Measurements from ENCODE around the gene ATP2A3. TPM values are rescaled to one million over a fixed set of nuclear protein-coding genes. Genes with fewer than 3 reads are reported as not detected.

The ATP2A3 gene
- 101 and 204 TPM in 2 replicates for total RNA-seq (2014; rRNA removed; shearing (Covaris generic); ENCODE audit: low replicate concordance)

- peaks cover 85% of the 10 kb centered on the region for H3K4me1 ChIP-seq (ENCODE audit: low read length)
- no peaks in the 10 kb centered on the region for H3K9me2 ChIP-seq (replicated peaks; ENCODE audit: insufficient read depth, low read length)
- peak within 1 kb of the TSS; percentile 96 for H3K4me2 ChIP-seq (ENCODE audit: low read depth, low read length, poor library complexity, severe bottlenecking)
- H3K9me3 ChIP-seq (ENCODE audit: low read length): no peaks in the 10 kb centered on the region
- peak within 1 kb of the TSS; percentile 99 for H3K27ac ChIP-seq (ENCODE audit: low read length)
- H3K4me3 ChIP-seq (ENCODE audit: low read length): peak within 1 kb of the TSS; percentile 91
- H3K79me2 ChIP-seq (ENCODE audit: low read length): peaks cover 37% of the 10 kb centered on the region
- peak; percentile 91 for DNase-seq
- H2AFZ ChIP-seq (ENCODE audit: low read length): 0 out of 2 replicates have a peak within 1 kb of the TSS, but pooled peaks have one; percentile 48
- H3K36me3 ChIP-seq (ENCODE audit: insufficient read depth, low read length): peaks cover 23% of the 10 kb centered on the region
- peaks cover 17% of the 10 kb centered on the region for H4K20me1 ChIP-seq (ENCODE audit: insufficient read depth, low read depth, low read length)
- no peaks in the 10 kb centered on the region for H3K27me3 ChIP-seq (ENCODE audit: low read length)
- peak within 1 kb of the TSS; percentile 95 for H3K9ac ChIP-seq (ENCODE audit: low read length)
Observed at GRCh38 chr17:3964203-3965117, at the start of gene ATP2A3. Gene ATP2A3, minus strand, starts transcription at chr17:3964437. Its CDS starts 146 bp downstream, at chr17:3964291.

GRCh38 chr17:4010754-4011153 lies 46.5 kb upstream of the ATP2A3 start:
- H3K27ac ChIP-seq (ENCODE audit: low read length): no peak overlapping the region
- H3K9me2 ChIP-seq (replicated peaks; ENCODE audit: insufficient read depth, low read length): no peaks in the 10 kb centered on the region
- H3K4me1 ChIP-seq (ENCODE audit: low read length): no peaks in the 10 kb centered on the region
- H2AFZ ChIP-seq (ENCODE audit: low read length): no peak overlapping the region
- H3K36me3 ChIP-seq (ENCODE audit: insufficient read depth, low read length): peaks cover 16% of the 10 kb centered on the region
- H3K4me2 ChIP-seq (ENCODE audit: low read depth, low read length, poor library complexity, severe bottlenecking): no peak overlapping the region
- no peaks in the 10 kb centered on the region for H3K9me3 ChIP-seq (ENCODE audit: low read length)
- H3K4me3 ChIP-seq (ENCODE audit: low read length): no peak overlapping the region
- H4K20me1 ChIP-seq (ENCODE audit: insufficient read depth, low read depth, low read length): no peaks in the 10 kb centered on the region
- DNase-seq: no peak
- H3K9ac ChIP-seq (ENCODE audit: low read length): no peak overlapping the region
- no peaks in the 10 kb centered on the region for H3K79me2 ChIP-seq (ENCODE audit: low read length)
- no peaks in the 10 kb centered on the region for H3K27me3 ChIP-seq (ENCODE audit: low read length)

- Histone ChIP-seq H3K27ac (ENCODE audit: low read length) (no peak overlapping the region), H3K4me3 (ENCODE audit: low read length) (no peak overlapping the region), H3K4me2 (ENCODE audit: low read depth, low read length, poor library complexity, severe bottlenecking) (no peak overlapping the region), H3K9ac (ENCODE audit: low read length) (no peak overlapping the region), H3K36me3 (ENCODE audit: insufficient read depth, low read length) (peaks cover 16% of the 10 kb centered on the region), H2AFZ (ENCODE audit: low read length) (no peak overlapping the region), H3K9me2 (replicated peaks; ENCODE audit: insufficient read depth, low read length) (no peaks in the 10 kb centered on the region), H3K27me3 (ENCODE audit: low read length) (no peaks in the 10 kb centered on the region), H4K20me1 (ENCODE audit: insufficient read depth, low read depth, low read length) (peaks cover 6% of the 10 kb centered on the region; the same call in 1 of the 2 replicates), H3K4me1 (ENCODE audit: low read length) (peaks cover 3% of the 10 kb centered on the region), H3K9me3 (ENCODE audit: low read length) (no peaks in the 10 kb centered on the region), H3K79me2 (ENCODE audit: low read length) (no peaks in the 10 kb centered on the region)
- no peak for DNase-seq
Observed at GRCh38 chr17:4009186-4009785, 45.0 kb upstream of the ATP2A3 start.

- H3K9ac ChIP-seq (ENCODE audit: low read length): no peak overlapping the region
- H3K27ac ChIP-seq (ENCODE audit: low read length): no peak overlapping the region
- no peaks in the 10 kb centered on the region for H3K9me3 ChIP-seq (ENCODE audit: low read length)
- DNase-seq: no peak
- no peaks in the 10 kb centered on the region for H3K79me2 ChIP-seq (ENCODE audit: low read length)
- no peak overlapping the region for H3K4me2 ChIP-seq (ENCODE audit: low read depth, low read length, poor library complexity, severe bottlenecking)
- no peak overlapping the region for H2AFZ ChIP-seq (ENCODE audit: low read length)
- peaks cover 10% of the 10 kb centered on the region for H4K20me1 ChIP-seq (ENCODE audit: insufficient read depth, low read depth, low read length)
- H3K4me3 ChIP-seq (ENCODE audit: low read length): no peak overlapping the region
- peaks cover 12% of the 10 kb centered on the region; the same call in 1 of the 2 replicates for H3K36me3 ChIP-seq (ENCODE audit: insufficient read depth, low read length)
- peaks cover 4% of the 10 kb centered on the region for H3K4me1 ChIP-seq (ENCODE audit: low read length)
- H3K27me3 ChIP-seq (ENCODE audit: low read length): no peaks in the 10 kb centered on the region
- H3K9me2 ChIP-seq (replicated peaks; ENCODE audit: insufficient read depth, low read length): no peaks in the 10 kb centered on the region
Observed at GRCh38 chr17:4008441-4009185, 44.4 kb upstream of the ATP2A3 start.

- no peaks in the 10 kb centered on the region for H3K79me2 ChIP-seq (ENCODE audit: low read length)
- no peaks in the 10 kb centered on the region for H3K9me2 ChIP-seq (replicated peaks; ENCODE audit: insufficient read depth, low read length)
- peaks cover 7% of the 10 kb centered on the region; the same call in 1 of the 2 replicates for H3K36me3 ChIP-seq (ENCODE audit: insufficient read depth, low read length)
- H4K20me1 ChIP-seq (ENCODE audit: insufficient read depth, low read depth, low read length): peaks cover 13% of the 10 kb centered on the region
- no peak overlapping the region for H3K9ac ChIP-seq (ENCODE audit: low read length)
- H3K27me3 ChIP-seq (ENCODE audit: low read length): no peaks in the 10 kb centered on the region
- no peak for DNase-seq
- H3K4me3 ChIP-seq (ENCODE audit: low read length): no peak overlapping the region
- no peaks in the 10 kb centered on the region for H3K9me3 ChIP-seq (ENCODE audit: low read length)
- no peak overlapping the region for H3K27ac ChIP-seq (ENCODE audit: low read length)
- no peak overlapping the region for H3K4me2 ChIP-seq (ENCODE audit: low read depth, low read length, poor library complexity, severe bottlenecking)
- H2AFZ ChIP-seq (ENCODE audit: low read length): no peak overlapping the region
- peaks cover 4% of the 10 kb centered on the region for H3K4me1 ChIP-seq (ENCODE audit: low read length)
Observed at GRCh38 chr17:4008082-4008435, 43.8 kb upstream of the ATP2A3 start.

GRCh38 chr17:4007346-4008081 lies 43.3 kb upstream of the ATP2A3 start:
- Histone ChIP-seq H3K9ac (ENCODE audit: low read length) (no peak overlapping the region), H3K9me2 (replicated peaks; ENCODE audit: insufficient read depth, low read length) (no peaks in the 10 kb centered on the region), H4K20me1 (ENCODE audit: insufficient read depth, low read depth, low read length) (peaks cover 13% of the 10 kb centered on the region), H3K79me2 (ENCODE audit: low read length) (no peaks in the 10 kb centered on the region), H3K4me3 (ENCODE audit: low read length) (no peak overlapping the region), H2AFZ (ENCODE audit: low read length) (no peak overlapping the region), H3K4me1 (ENCODE audit: low read length) (peaks cover 8% of the 10 kb centered on the region), H3K27me3 (ENCODE audit: low read length) (no peaks in the 10 kb centered on the region), H3K27ac (ENCODE audit: low read length) (no peak overlapping the region), H3K36me3 (ENCODE audit: insufficient read depth, low read length) (0 out of 2 replicates have a peak, but pooled peaks cover 5% of the 10 kb centered on the region), H3K4me2 (ENCODE audit: low read depth, low read length, poor library complexity, severe bottlenecking) (no peak overlapping the region), H3K9me3 (ENCODE audit: low read length) (no peaks in the 10 kb centered on the region)
- DNase-seq: no peak

- Histone ChIP-seq H4K20me1 (ENCODE audit: insufficient read depth, low read depth, low read length) (peaks cover 13% of the 10 kb centered on the region), H3K79me2 (ENCODE audit: low read length) (no peaks in the 10 kb centered on the region), H3K27ac (ENCODE audit: low read length) (no peak overlapping the region), H3K4me2 (ENCODE audit: low read depth, low read length, poor library complexity, severe bottlenecking) (no peak overlapping the region), H3K4me1 (ENCODE audit: low read length) (peaks cover 14% of the 10 kb centered on the region), H3K4me3 (ENCODE audit: low read length) (no peak overlapping the region), H3K27me3 (ENCODE audit: low read length) (no peaks in the 10 kb centered on the region), H3K9ac (ENCODE audit: low read length) (no peak overlapping the region), H2AFZ (ENCODE audit: low read length) (no peak overlapping the region), H3K36me3 (ENCODE audit: insufficient read depth, low read length) (no peaks in the 10 kb centered on the region), H3K9me2 (replicated peaks; ENCODE audit: insufficient read depth, low read length) (no peaks in the 10 kb centered on the region), H3K9me3 (ENCODE audit: low read length) (no peaks in the 10 kb centered on the region)
- no peak for DNase-seq
Observed at GRCh38 chr17:4006745-4007211, 42.5 kb upstream of the ATP2A3 start.

Measured in Karpas-422 (cell line).